ENCODE data around the gene ZNF497. TPM values are rescaled to one million over a fixed set of nuclear protein-coding genes. Genes with fewer than 3 reads are reported as not detected.
A peak's percentile ranks its signal among the peaks of the same experiment; 100 is the strongest.
"Not testable (repeated sequence)": the region's sequence is repeated elsewhere in the genome, so short reads cannot be mapped to it uniquely, and the experiment has no call there.

The ZNF497 gene
- 1 to 10 TPM; 1.5 to 1.7 TPM for total RNA-seq

GRCh38 chr19:58362272-58362994 lies at the start of gene ZNF497:
Gene ZNF497, minus strand, starts transcription at chr19:58362751. Its CDS starts 5,116 bp downstream, at chr19:58357635.
- peak within 1 kb of the TSS; percentile 87 for H3K4me3 Mint-ChIP-seq
- H3K36me3 Mint-ChIP-seq: no peaks in the 10 kb centered on the region
- H3K27ac Mint-ChIP-seq: peak within 1 kb of the TSS; percentile 94
- no peaks in the 10 kb centered on the region for H3K9me3 Mint-ChIP-seq
- peak; percentile 99 for DNase-seq
- H3K27me3 Mint-ChIP-seq: no peaks in the 10 kb centered on the region
- peaks cover 14% of the 10 kb centered on the region for H3K4me1 Mint-ChIP-seq

- peaks cover 27% of the 10 kb centered on the region for H3K4me1 Mint-ChIP-seq
- peak overlapping the region; percentile 90 for H3K4me3 Mint-ChIP-seq
- peak; percentile 51 for DNase-seq
- H3K27ac Mint-ChIP-seq: peak overlapping the region; percentile 43
- peaks cover 14% of the 10 kb centered on the region for H3K36me3 Mint-ChIP-seq
- H3K9me3 Mint-ChIP-seq: no peaks in the 10 kb centered on the region
- H3K27me3 Mint-ChIP-seq: no peaks in the 10 kb centered on the region
These were observed 46.6 kb upstream of the ZNF497 start for GRCh38 chr19:58409010-58409790.

DNA sequence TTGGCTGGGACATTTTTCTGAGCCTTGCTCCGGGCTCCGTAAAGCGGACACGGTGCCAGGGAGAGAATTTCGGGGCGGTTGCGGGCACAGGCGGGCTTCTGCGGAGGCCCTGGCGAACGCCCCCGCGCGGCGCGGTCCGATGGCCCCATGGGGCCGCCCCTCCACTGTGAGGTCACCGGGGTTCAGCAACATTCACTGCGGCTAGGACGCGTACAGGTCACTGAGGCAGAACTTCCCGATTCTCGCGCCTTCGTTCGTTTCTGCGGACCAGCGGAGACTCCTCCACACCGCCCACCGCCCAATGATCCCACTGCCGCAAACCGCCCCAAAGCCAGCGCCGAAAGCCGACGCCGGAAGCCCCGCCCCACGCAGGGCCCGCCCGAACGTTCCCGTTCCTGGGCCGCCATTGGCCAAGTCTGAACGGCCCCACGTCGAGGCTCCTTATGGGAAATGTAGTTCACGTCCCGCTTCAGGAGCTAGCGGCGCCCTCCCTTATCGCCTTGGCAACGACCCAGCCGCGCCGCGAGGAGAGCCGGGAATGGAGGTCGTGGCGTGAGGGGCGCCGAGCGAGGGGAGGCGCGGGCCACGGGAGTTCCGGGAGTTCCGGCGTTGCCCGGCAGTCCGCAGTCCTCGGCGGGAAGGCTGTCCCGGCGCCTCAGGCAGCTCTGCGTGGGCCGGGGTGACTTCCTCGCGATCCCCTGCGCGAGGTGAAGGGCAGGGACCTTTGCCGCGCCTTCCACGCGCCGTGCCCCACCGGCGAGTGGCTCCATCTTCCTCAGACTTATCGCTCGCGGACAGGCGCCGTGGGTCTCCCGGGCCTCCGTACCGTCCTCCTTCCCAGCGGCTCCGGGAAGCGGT lies 45.8 kb upstream of the ZNF497 start, which contains the start of gene ZNF584:
Gene ZNF584 (plus strand): TSS at position 498 of the 858 bp plus-strand sequence. CDS start 499 bp downstream, outside the sequence.
- Mint-ChIP-seq H3K27ac (peak within 1 kb of the TSS; percentile 92), H3K36me3 (peaks cover 14% of the 10 kb centered on the region), H3K4me3 (peak within 1 kb of the TSS; percentile 90), H3K9me3 (no peaks in the 10 kb centered on the region), H3K4me1 (peaks cover 32% of the 10 kb centered on the region), H3K27me3 (no peaks in the 10 kb centered on the region)
- DNase-seq: peak; percentile 97

GRCh38 chr19:58407658-58408151 lies 45.2 kb upstream of the ZNF497 start:
- Mint-ChIP-seq H3K27me3 (no peaks in the 10 kb centered on the region), H3K27ac (peak overlapping the region; percentile 92), H3K4me3 (peak overlapping the region; percentile 90), H3K4me1 (peaks cover 29% of the 10 kb centered on the region), H3K9me3 (no peaks in the 10 kb centered on the region), H3K36me3 (peaks cover 11% of the 10 kb centered on the region)
- no peak for DNase-seq

- Mint-ChIP-seq H3K27me3 (no peaks in the 10 kb centered on the region), H3K36me3 (peaks cover 11% of the 10 kb centered on the region), H3K27ac (peak overlapping the region; percentile 92), H3K4me1 (peaks cover 29% of the 10 kb centered on the region), H3K9me3 (no peaks in the 10 kb centered on the region), H3K4me3 (peak overlapping the region; percentile 90)
- no peak for DNase-seq
These were observed 44.5 kb upstream of the ZNF497 start for GRCh38 chr19:58406818-58407657.

DNA sequence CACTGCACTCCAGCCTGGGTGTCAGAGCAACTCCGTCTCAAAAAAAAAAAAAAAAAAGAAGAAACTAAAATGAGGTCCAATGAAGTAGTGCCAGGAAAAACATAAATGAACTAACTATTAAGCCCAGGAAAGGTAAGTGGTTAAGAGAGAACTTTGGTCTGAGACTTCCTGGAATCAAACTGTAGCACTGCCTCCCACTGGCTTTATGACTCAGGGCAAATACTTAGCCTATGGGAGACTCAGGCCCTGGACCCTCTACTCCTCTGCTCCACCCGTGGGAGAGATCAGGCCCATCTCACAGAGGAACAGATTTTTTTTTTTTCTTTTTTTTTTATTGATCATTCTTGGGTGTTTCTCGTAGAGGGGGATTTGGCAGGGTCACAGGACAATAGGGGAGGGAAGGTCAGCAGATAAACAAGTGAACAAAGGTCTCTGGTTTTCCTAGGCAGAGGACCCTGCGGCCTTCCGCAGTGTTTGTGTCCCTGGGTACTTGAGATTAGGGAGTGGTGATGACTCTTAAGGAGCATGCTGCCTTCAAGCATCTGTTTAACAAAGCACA lies 41.4 kb upstream of the ZNF497 start:
- peaks cover 18% of the 10 kb centered on the region for H3K4me1 Mint-ChIP-seq
- H3K9me3 Mint-ChIP-seq, H3K27me3 Mint-ChIP-seq, H3K4me3 Mint-ChIP-seq, H3K27ac Mint-ChIP-seq, DNase-seq: not testable (repeated sequence)
- H3K36me3 Mint-ChIP-seq: peaks cover 10% of the 10 kb centered on the region

GRCh38 chr19:58401840-58402421 lies 39.4 kb upstream of the ZNF497 start:
- Mint-ChIP-seq H3K27ac (no peak overlapping the region), H3K4me3 (peak overlapping the region; percentile 86), H3K9me3 (no peaks in the 10 kb centered on the region), H3K4me1 (peaks cover 10% of the 10 kb centered on the region), H3K36me3 (peaks cover 2% of the 10 kb centered on the region), H3K27me3 (peaks cover 17% of the 10 kb centered on the region)
- DNase-seq: no peak

DNA sequence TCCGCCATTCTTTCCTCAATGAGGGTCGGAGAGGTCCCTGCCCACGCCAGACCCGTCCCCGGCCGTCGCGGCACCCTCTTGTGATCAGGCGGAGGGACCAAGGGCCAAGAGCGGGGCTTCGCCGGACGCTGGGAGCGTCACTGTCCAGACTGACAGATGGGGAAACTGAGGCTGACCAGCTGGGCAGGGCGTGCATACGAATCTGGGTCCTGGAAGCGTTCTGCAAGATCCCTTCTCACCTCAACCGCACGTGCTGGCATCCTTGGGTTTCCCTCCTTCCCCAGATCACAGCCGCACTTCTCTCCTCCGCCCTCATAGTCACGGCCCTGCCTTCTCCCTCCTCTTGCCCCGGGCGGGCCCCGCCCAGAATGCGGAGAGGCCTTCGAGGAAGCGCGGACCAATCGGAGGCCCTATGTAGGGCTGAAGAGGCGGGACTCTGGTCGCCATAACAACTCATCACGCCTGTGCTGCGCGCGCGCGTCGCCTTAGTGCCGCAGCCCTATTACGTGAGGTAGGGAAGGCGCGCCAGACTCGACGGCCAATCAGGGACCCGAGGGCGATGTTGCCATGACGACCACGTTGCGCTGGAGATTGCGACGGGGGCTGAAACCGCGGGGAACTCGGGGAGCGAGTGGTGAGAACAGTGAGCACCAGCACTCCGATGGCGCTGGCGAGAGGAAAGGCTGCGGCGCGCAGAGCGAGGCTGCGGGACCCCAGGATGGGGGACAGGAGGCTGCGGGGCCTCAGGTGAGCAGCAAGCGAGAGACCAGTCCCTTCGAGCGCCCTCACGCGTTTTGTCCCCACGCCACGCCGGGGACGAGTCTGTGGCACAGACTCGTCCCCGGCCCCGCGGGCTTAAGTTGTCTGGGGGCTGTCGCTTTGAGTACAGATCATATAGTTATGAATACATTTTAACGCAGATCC lies 38.6 kb upstream of the ZNF497 start:
- peaks cover 2% of the 10 kb centered on the region for H3K36me3 Mint-ChIP-seq
- peaks cover 18% of the 10 kb centered on the region for H3K27me3 Mint-ChIP-seq
- peak overlapping the region; percentile 86 for H3K4me3 Mint-ChIP-seq
- DNase-seq: peak; percentile 99
- H3K4me1 Mint-ChIP-seq: peaks cover 8% of the 10 kb centered on the region
- peak overlapping the region; percentile 82 for H3K27ac Mint-ChIP-seq
- H3K9me3 Mint-ChIP-seq: no peaks in the 10 kb centered on the region

- H3K27ac Mint-ChIP-seq: no peak overlapping the region
- H3K9me3 Mint-ChIP-seq: no peaks in the 10 kb centered on the region
- no peak for DNase-seq
- peaks cover 6% of the 10 kb centered on the region for H3K36me3 Mint-ChIP-seq
- peaks cover 23% of the 10 kb centered on the region for H3K27me3 Mint-ChIP-seq
- peak overlapping the region; percentile 32 for H3K4me3 Mint-ChIP-seq
- peaks cover 12% of the 10 kb centered on the region for H3K4me1 Mint-ChIP-seq
These were observed 37.9 kb upstream of the ZNF497 start for GRCh38 chr19:58400316-58400915.

GRCh38 chr19:58399903-58400302 lies 37.4 kb upstream of the ZNF497 start:
- no peaks in the 10 kb centered on the region for H3K9me3 Mint-ChIP-seq
- no peak overlapping the region for H3K4me3 Mint-ChIP-seq
- H3K27me3 Mint-ChIP-seq: peaks cover 23% of the 10 kb centered on the region
- DNase-seq: no peak
- H3K36me3 Mint-ChIP-seq: peaks cover 8% of the 10 kb centered on the region
- peaks cover 13% of the 10 kb centered on the region for H3K4me1 Mint-ChIP-seq
- H3K27ac Mint-ChIP-seq: no peak overlapping the region

- Mint-ChIP-seq H3K4me1 (peaks cover 16% of the 10 kb centered on the region), H3K27me3 (peaks cover 23% of the 10 kb centered on the region), H3K27ac (no peak overlapping the region), H3K4me3 (no peak overlapping the region), H3K36me3 (peaks cover 20% of the 10 kb centered on the region), H3K9me3 (no peaks in the 10 kb centered on the region)
- DNase-seq: no peak
These were observed 36.0 kb upstream of the ZNF497 start for GRCh38 chr19:58398545-58398944.

GRCh38 chr19:58398087-58398486 lies 35.5 kb upstream of the ZNF497 start:
- Mint-ChIP-seq H3K4me3 (no peak overlapping the region), H3K4me1 (peaks cover 16% of the 10 kb centered on the region), H3K27me3 (peaks cover 23% of the 10 kb centered on the region), H3K36me3 (peaks cover 22% of the 10 kb centered on the region), H3K9me3 (no peaks in the 10 kb centered on the region), H3K27ac (no peak overlapping the region)
- DNase-seq: no peak
